Measurements from ENCODE around the gene SLC25A11.

Gene SLC25A11

DNA sequence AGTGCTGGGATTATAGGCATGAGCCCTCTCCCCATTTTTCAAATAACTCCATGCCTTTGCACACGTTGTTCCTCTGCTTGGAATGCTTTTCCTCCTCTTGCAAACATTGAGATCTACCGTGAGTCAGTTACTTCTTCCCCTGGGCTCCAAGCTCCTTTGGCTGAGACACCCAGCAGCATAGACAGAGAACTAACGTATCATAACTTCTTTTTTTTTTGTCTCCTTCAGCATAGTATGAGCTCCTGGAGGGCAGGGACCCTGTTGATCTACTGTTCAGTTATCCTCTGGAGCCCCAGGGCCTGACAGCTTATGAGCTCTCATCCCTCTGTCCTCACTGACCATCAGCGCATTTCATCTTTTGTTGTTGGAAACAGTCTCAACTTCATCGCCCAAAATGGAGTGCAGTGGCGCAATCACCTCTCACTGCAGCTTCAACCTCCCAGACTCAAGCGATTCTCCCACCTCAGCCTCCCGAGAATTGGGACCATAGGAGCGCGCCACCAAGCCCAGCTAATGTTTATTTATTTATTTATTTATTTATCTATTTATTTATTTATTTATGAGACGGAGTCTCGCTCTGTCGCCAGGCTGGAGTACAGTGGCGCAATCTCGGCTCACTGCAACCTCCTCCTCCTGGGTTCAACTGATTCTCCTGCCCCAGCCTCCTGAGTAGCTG, 25.6 kb upstream of the SLC25A11 start:
- no peak for DNase-seq

- no peak for DNase-seq
Observed at GRCh38 chr17:4960279-4960922, 20.6 kb upstream of the SLC25A11 start.

- no peak for DNase-seq
Observed at GRCh38 chr17:4959261-4959965, 19.6 kb upstream of the SLC25A11 start.

DNA sequence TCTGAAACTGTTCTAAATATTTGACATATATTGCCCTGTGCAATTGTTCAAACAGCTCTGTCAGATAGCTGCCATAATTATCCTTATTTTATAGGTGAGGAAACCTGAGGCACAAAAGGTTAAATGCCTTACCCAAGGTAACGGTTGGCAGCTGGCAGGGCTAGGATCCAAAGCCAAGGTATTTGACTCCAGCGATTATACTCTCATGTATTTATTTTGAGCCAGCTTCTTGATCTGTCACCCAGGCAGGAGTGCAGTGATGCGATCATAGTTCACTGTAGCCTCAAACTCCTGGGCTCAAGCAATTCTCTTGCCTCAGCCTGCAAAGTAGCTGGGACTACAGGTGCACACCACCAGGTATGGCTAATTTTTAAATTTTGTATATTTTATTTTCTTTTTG, 18.3 kb upstream of the SLC25A11 start:
- DNase-seq = no peak

GRCh38 chr17:4956493-4957061, 16.7 kb upstream of the SLC25A11 start:
- no peak for DNase-seq

- no peak for DNase-seq
Observed at GRCh38 chr17:4955091-4955490, 15.2 kb upstream of the SLC25A11 start.

- DNase-seq = no peak
Observed at GRCh38 chr17:4953451-4953961, 13.7 kb upstream of the SLC25A11 start.

DNA sequence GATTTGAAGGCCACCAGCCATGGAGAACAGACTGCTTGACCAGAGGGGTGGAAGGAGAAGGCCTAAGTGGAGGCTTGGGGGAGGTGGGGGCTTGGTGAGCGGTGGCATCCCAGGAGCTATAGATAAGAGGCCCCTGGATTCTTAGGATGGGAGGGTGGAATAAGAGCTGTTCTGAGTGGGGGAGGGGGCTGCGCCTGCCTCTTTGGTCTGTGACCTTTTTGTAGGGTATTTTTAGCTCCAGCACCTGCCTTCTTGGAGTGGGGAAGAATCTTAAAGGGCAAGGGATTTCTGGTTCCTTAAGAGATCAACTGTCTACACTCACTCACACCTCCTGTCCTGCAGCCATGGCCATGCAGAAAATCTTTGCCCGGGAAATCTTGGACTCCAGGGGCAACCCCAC, 11.6 kb upstream of the SLC25A11 start:
- no peak for DNase-seq

DNA sequence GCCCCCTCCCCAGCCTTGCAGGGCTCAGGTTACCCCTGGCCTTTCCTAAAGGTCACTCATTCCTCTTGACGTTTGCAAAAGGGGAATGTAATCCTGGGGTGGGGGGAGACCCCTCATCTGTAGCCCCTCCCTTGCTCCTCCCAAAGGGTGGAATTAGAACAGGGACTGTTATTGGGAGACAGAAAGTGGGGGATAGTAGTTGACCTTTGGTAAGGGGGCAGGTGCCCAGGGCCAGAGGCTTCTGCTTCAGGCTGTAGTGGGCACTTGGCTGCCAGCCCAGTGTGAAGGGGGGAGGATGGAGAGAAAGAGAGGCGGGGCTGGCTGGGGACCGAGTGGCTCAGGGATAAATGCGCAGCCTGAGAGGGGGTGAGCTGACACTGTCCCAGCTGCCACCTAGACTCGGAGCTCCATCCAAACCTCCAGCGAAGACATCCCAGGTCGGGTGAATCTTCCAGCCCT, 10.9 kb upstream of the SLC25A11 start, which contains the start of gene ENO3:
ENO3 (plus strand) TSS at position 374 of the 459 bp plus-strand sequence. CDS start 711 bp downstream, outside the sequence.
- no peak for DNase-seq

DNA sequence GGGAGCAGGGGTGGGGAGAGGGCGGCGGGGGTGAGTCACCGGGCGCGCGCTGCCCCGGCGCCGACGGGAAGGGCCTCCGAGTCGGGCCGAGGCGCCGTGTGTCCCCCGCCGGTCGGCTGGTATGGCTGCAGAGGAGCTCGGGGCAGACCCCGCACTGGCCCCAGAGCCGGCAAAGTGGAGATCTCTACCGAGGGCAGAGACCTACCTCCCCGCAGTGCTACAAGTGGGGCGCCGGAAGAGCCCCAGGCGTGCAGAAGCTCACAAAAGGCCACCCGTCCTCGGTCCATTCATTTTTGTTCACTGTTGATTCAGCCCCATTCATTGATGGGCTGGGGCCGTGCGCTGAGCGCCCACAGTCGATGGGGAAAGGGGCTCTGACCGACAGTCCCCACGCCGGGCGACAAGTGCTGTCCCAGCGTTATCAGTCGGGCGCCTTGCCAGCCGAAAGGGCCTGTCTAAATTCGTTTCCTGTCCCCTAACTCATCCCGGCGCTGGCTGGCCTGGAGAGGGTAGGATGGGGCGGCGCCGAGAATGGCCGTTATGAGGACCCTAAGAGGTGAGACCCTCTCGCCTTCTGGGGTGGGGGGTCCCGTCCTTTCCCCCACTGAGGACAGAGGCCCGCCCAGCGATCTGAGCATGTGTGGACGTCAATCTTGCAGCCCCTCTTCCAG, 10.4 kb upstream of the SLC25A11 start:
- DNase-seq = no peak

GRCh38 chr17:4949321-4950074, 9.7 kb upstream of the SLC25A11 start:
- no peak for DNase-seq

GRCh38 chr17:4948931-4949320, 9.1 kb upstream of the SLC25A11 start:
- DNase-seq = no peak

GRCh38 chr17:4948166-4948930, 8.5 kb upstream of the SLC25A11 start, which contains the start of gene PFN1:
Gene PFN1 (minus strand): TSS chr17:4948530. CDS start chr17:4948394, 136 bp downstream.
- DNase-seq = no peak

DNA sequence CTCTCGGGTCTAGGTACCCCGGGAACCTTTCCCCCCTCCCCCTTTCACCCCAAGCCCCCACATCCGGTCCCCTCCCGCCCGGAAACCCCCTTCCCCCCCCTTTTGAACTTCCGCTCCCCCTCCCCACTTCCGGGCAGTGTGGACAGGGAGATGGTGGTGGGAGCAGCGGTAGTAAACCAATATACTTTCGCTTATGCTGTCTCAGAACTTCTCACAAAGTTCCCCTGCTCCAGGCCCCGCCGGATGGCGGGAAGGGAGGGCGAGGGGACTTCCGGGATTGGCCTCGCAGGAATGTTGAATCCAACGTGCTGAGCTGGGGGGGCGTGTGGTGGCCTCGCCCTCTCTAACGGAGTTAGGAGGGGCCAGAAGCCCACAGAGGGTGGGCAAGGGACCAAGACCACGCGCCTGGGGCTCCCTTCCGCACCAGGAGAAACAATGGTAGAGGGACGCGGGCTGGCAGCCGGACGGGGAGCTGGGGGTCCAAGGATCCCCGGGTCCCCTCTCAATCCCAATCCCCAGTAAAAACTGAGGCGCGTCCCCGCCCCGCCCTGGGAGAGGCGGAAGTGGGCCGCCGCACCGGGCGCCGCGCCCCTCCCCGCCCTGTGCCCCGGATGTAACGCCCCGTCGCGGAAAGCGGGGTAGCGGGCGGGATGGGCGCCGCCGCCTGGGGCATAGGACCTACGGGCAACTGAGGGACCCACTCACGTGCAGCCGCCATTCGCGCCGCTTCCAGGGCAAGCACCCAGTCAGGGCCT, 7.7 kb upstream of the SLC25A11 start:
- no peak for DNase-seq

DNA sequence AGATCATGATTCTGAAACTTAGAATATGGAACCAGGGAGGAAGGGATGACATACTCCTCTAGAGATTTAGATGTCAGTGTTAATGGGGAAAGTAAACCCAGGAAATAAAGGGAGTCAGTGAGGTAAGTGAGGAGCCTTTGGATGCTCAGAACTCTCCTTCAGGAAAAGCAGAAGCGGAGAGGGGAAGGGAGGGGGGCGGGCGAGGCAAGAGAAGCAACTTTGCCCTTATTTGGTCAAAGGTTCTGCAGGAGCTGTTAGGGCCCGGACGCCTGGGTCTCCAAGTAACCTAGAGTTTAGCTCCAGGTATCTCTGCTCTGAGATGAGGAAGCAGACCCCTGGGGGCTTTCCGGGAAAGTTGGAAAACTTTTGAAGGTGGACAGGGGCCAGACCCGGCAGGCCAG, 7.2 kb upstream of the SLC25A11 start:
- DNase-seq = no peak

DNA sequence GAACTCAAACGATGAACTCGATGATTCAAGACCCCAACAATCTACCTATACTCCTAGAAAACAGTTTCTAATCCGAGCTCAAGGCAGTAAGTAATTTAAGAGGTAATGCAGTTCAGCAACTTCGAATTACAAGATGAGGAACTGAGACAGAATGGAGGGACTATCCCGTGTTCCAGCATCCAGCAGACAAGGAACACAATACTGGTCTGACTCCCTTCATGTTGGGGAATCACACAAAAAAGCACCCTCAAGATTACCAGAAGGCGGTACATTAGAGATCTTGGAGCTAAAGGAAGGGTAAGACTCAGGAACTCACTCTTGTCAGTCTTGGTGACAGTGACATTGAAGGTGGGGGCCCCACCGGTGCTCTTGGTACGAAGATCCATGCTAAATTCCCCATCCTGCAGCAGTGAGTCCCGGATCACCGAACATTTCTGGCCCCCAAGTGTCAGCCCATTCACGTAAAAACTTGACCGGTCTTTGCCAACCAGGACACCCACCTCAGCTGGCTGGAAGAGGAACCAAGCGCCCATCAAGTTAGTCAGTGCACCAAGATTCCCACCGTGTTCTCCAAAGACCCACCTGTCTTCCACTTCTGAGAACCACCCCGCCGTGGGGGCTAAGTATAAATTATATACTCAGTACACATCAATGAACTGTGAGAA, 6.6 kb upstream of the SLC25A11 start:
- no peak for DNase-seq

- DNase-seq = no peak
Observed at GRCh38 chr17:4945944-4946280, 6.1 kb upstream of the SLC25A11 start.

- no peak for DNase-seq
Observed at GRCh38 chr17:4945176-4945943, 5.5 kb upstream of the SLC25A11 start.

GRCh38 chr17:4944554-4945175, 4.8 kb upstream of the SLC25A11 start:
- no peak for DNase-seq
